ENCODE results near the gene PRKCA. TPM values are rescaled to one million over a fixed set of nuclear protein-coding genes. Genes with fewer than 3 reads are reported as not detected.

PRKCA gene
- total and polyA plus RNA-seq, 2 experiments from 2014 or later, result 6.4 to 35.4 TPM

DNA sequence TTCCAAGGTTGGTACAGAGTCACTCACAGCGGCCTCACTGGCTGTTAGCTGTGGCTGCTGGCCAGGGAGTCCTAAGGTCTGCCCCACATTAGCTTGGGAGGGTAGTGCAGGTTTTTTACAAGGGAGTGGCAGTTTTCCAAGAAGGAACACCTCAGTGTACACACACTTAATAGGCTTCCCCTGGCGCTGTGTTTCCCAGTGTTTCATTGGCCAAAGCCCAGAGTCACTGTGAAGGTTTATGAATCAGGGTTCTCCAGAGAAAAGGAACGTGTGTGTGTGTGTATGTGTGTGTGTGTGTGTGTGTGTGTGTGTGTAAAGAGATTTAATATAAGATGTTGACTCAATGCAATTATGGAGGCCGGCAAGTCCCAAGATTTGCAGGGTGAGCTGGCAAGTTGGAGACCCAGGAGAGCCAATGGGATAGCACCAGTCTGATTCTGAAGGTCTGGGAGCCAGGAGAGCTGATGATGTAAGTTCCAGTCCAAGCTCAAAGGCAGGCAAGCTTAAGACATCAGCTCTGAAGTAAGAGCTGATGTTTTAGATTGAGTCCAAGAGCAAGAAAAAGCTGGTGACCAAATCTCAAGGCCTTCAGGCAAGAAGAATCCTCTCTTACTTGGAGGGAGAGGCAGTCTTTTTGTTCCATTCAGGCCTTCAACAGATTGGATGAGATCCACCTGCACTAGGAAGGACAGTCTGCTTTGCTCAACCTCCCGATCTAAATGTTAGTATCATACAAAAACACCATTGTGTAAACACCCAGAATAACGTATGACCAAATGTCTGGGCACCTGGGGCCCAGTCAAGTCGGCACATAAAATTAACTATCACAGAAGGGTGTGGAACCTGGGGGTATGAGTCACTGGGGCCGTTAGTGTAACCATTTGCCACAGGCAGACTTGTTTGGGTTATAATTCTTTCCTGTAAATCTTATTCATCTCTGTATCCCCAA, 206.8 kb downstream of the PRKCA start:
- no peak for TF ChIP-seq NANOG (IDR thresholded peaks at IDR 0.05; ENCODE audit: borderline replicate concordance)
- TF ChIP-seq, protein P1, sequence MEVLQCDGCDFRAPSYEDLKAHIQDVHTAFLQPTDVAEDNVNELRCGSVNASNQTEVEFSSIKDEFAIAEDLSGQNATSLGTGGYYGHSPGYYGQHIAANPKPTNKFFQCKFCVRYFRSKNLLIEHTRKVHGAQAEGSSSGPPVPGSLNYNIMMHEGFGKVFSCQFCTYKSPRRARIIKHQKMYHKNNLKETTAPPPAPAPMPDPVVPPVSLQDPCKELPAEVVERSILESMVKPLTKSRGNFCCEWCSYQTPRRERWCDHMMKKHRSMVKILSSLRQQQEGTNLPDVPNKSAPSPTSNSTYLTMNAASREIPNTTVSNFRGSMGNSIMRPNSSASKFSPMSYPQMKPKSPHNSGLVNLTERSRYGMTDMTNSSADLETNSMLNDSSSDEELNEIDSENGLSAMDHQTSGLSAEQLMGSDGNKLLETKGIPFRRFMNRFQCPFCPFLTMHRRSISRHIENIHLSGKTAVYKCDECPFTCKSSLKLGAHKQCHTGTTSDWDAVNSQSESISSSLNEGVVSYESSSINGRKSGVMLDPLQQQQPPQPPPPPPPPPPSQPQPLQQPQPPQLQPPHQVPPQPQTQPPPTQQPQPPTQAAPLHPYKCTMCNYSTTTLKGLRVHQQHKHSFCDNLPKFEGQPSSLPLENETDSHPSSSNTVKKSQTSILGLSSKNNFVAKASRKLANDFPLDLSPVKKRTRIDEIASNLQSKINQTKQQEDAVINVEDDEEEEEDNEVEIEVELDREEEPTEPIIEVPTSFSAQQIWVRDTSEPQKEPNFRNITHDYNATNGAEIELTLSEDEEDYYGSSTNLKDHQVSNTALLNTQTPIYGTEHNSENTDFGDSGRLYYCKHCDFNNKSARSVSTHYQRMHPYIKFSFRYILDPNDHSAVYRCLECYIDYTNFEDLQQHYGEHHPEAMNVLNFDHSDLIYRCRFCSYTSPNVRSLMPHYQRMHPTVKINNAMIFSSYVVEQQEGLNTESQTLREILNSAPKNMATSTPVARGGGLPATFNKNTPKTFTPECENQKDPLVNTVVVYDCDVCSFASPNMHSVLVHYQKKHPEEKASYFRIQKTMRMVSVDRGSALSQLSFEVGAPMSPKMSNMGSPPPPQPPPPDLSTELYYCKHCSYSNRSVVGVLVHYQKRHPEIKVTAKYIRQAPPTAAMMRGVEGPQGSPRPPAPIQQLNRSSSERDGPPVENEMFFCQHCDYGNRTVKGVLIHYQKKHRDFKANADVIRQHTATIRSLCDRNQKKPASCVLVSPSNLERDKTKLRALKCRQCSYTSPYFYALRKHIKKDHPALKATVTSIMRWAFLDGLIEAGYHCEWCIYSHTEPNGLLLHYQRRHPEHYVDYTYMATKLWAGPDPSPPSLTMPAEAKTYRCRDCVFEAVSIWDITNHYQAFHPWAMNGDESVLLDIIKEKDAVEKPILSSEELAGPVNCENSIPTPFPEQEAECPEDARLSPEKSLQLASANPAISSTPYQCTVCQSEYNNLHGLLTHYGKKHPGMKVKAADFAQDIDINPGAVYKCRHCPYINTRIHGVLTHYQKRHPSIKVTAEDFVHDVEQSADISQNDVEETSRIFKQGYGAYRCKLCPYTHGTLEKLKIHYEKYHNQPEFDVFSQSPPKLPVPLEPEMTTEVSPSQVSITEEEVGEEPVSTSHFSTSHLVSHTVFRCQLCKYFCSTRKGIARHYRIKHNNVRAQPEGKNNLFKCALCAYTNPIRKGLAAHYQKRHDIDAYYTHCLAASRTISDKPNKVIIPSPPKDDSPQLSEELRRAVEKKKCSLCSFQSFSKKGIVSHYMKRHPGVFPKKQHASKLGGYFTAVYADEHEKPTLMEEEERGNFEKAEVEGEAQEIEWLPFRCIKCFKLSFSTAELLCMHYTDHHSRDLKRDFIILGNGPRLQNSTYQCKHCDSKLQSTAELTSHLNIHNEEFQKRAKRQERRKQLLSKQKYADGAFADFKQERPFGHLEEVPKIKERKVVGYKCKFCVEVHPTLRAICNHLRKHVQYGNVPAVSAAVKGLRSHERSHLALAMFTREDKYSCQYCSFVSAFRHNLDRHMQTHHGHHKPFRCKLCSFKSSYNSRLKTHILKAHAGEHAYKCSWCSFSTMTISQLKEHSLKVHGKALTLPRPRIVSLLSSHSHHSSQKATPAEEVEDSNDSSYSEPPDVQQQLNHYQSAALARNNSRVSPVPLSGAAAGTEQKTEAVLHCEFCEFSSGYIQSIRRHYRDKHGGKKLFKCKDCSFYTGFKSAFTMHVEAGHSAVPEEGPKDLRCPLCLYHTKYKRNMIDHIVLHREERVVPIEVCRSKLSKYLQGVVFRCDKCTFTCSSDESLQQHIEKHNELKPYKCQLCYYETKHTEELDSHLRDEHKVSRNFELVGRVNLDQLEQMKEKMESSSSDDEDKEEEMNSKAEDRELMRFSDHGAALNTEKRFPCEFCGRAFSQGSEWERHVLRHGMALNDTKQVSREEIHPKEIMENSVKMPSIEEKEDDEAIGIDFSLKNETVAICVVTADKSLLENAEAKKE (CRISPR knock-in tag; IDR thresholded peaks at IDR 0.05), result no peak
- no peak for TF ChIP-seq EZH2 (IDR thresholded peaks at IDR 0.05; ENCODE audit: low read depth, unreplicated experiment)
- TF ChIP-seq, protein P2, sequence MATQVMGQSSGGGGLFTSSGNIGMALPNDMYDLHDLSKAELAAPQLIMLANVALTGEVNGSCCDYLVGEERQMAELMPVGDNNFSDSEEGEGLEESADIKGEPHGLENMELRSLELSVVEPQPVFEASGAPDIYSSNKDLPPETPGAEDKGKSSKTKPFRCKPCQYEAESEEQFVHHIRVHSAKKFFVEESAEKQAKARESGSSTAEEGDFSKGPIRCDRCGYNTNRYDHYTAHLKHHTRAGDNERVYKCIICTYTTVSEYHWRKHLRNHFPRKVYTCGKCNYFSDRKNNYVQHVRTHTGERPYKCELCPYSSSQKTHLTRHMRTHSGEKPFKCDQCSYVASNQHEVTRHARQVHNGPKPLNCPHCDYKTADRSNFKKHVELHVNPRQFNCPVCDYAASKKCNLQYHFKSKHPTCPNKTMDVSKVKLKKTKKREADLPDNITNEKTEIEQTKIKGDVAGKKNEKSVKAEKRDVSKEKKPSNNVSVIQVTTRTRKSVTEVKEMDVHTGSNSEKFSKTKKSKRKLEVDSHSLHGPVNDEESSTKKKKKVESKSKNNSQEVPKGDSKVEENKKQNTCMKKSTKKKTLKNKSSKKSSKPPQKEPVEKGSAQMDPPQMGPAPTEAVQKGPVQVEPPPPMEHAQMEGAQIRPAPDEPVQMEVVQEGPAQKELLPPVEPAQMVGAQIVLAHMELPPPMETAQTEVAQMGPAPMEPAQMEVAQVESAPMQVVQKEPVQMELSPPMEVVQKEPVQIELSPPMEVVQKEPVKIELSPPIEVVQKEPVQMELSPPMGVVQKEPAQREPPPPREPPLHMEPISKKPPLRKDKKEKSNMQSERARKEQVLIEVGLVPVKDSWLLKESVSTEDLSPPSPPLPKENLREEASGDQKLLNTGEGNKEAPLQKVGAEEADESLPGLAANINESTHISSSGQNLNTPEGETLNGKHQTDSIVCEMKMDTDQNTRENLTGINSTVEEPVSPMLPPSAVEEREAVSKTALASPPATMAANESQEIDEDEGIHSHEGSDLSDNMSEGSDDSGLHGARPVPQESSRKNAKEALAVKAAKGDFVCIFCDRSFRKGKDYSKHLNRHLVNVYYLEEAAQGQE (IDR thresholded peaks at IDR 0.05; ENCODE audit: unreplicated experiment), result no peak
- TF ChIP-seq ZNF331 (CRISPR knock-in tag; IDR thresholded peaks at IDR 0.05; ENCODE audit: low read depth), result no peak
- TF ChIP-seq, protein P3, sequence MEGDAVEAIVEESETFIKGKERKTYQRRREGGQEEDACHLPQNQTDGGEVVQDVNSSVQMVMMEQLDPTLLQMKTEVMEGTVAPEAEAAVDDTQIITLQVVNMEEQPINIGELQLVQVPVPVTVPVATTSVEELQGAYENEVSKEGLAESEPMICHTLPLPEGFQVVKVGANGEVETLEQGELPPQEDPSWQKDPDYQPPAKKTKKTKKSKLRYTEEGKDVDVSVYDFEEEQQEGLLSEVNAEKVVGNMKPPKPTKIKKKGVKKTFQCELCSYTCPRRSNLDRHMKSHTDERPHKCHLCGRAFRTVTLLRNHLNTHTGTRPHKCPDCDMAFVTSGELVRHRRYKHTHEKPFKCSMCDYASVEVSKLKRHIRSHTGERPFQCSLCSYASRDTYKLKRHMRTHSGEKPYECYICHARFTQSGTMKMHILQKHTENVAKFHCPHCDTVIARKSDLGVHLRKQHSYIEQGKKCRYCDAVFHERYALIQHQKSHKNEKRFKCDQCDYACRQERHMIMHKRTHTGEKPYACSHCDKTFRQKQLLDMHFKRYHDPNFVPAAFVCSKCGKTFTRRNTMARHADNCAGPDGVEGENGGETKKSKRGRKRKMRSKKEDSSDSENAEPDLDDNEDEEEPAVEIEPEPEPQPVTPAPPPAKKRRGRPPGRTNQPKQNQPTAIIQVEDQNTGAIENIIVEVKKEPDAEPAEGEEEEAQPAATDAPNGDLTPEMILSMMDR (conservative IDR thresholded peaks at IDR 0.05; ENCODE audit: low read depth in 2 of 2), result no peak
- TF ChIP-seq JUNB (IDR thresholded peaks at IDR 0.05; ENCODE audit: unreplicated experiment), result no peak
- TF ChIP-seq ZNF114 (CRISPR knock-in tag; IDR thresholded peaks at IDR 0.05), result no peak
- TF ChIP-seq POLR2AphosphoS5 (IDR thresholded peaks at IDR 0.05; ENCODE audit: low read depth), result no peak
- TF ChIP-seq CREB1 (CRISPR knock-in tag; IDR thresholded peaks at IDR 0.05; ENCODE audit: low read depth), result no peak
- TF ChIP-seq, protein P4, sequence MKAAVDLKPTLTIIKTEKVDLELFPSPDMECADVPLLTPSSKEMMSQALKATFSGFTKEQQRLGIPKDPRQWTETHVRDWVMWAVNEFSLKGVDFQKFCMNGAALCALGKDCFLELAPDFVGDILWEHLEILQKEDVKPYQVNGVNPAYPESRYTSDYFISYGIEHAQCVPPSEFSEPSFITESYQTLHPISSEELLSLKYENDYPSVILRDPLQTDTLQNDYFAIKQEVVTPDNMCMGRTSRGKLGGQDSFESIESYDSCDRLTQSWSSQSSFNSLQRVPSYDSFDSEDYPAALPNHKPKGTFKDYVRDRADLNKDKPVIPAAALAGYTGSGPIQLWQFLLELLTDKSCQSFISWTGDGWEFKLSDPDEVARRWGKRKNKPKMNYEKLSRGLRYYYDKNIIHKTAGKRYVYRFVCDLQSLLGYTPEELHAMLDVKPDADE (IDR thresholded peaks at IDR 0.05), result no peak
- no peak for TF ChIP-seq EZH2phosphoT487 (IDR thresholded peaks at IDR 0.05; ENCODE audit: unreplicated experiment)
- no peak for TF ChIP-seq STAT1 (IDR thresholded peaks at IDR 0.05; ENCODE audit: unreplicated experiment)
- Histone ChIP-seq H3F3A (replicated peaks; ENCODE audit: low read depth) (no peaks in the 10 kb centered on the region), H3K4me1 (ENCODE audit: insufficient read depth) (no peaks in the 10 kb centered on the region), H3K4me3 (no peak overlapping the region), H3K4me2 (no peak overlapping the region), H3K27me3 (ENCODE audit: insufficient read depth) (no peaks in the 10 kb centered on the region), H3K79me2 (replicated peaks; ENCODE audit: insufficient read depth) (no peaks in the 10 kb centered on the region), H4K20me1 (replicated peaks; ENCODE audit: insufficient read depth) (no peaks in the 10 kb centered on the region), H2AFZ (no peak overlapping the region), H3K9me2 (ENCODE audit: insufficient read depth) (0 out of 2 replicates have a peak, but pooled peaks cover 11% of the 10 kb centered on the region), H3K36me3 (ENCODE audit: insufficient read depth) (no peaks in the 10 kb centered on the region), H3K27ac (ENCODE audit: low read depth) (no peak overlapping the region)
- Mint-ChIP-seq H3K4me1 (peaks cover 16% of the 10 kb centered on the region), H3K36me3 (ENCODE audit: low read depth) (no peaks in the 10 kb centered on the region), H3K4me3 (no peak overlapping the region), H3K27ac (no peak overlapping the region), H3K9me3 (no peaks in the 10 kb centered on the region), H3K27me3 (ENCODE audit: insufficient read depth, low read depth, poor library complexity) (peaks cover 4% of the 10 kb centered on the region)
- no peak for ATAC-seq
- DNase-seq (ENCODE audit: low spot score), result no peak
